DMS53 (cell line): ENCODE data around the gene LY6G6D.
"Not testable (repeated sequence)": the region's sequence is repeated elsewhere in the genome, so short reads cannot be mapped to it uniquely, and the experiment has no call there.

Experiments
- DNase-seq: peaks from one replicate; lab custom pipeline; 2025; lab: John Stamatoyannopoulos, UW

LY6G6D gene

GRCh38 chr6:31692353-31692752 lies 22.8 kb upstream of the LY6G6D start:
- DNase-seq: no peak

GRCh38 chr6:31692886-31693285 lies 22.3 kb upstream of the LY6G6D start:
- DNase-seq: no peak

- DNase-seq: no peak
Observed at GRCh38 chr6:31693535-31693934, 21.6 kb upstream of the LY6G6D start.

GRCh38 chr6:31697555-31697954 lies 17.6 kb upstream of the LY6G6D start:
- DNase-seq: peak; percentile 17

- no peak for DNase-seq
Observed at GRCh38 chr6:31700740-31701401, 14.3 kb upstream of the LY6G6D start.

- peak; percentile 70 for DNase-seq
Observed at GRCh38 chr6:31701666-31702404, 13.3 kb upstream of the LY6G6D start.

- no peak for DNase-seq
Observed at GRCh38 chr6:31702405-31702818, 12.7 kb upstream of the LY6G6D start.

- DNase-seq: peak; percentile 99
Observed at GRCh38 chr6:31702819-31703716, 12.1 kb upstream of the LY6G6D start, which contains the start of gene ABHD16A. Gene ABHD16A (minus strand): TSS chr6:31703324. CDS start chr6:31703281, 43 bp downstream.

GRCh38 chr6:31705931-31706330 lies 9.2 kb upstream of the LY6G6D start:
- DNase-seq: no peak

GRCh38 chr6:31706599-31706998 lies 8.5 kb upstream of the LY6G6D start, which contains the start of gene LY6G6F:
Gene LY6G6F (plus strand): TSS chr6:31706866. CDS start chr6:31706907, 41 bp downstream.
- DNase-seq: no peak

- no peak for DNase-seq
Observed at GRCh38 chr6:31707701-31708100, 7.4 kb upstream of the LY6G6D start.

GRCh38 chr6:31708224-31708623 lies 6.9 kb upstream of the LY6G6D start:
- DNase-seq: no peak

GRCh38 chr6:31709157-31709556 lies 6.0 kb upstream of the LY6G6D start:
- DNase-seq: not testable (repeated sequence)

- DNase-seq: no peak
Observed at GRCh38 chr6:31710523-31711219, 4.5 kb upstream of the LY6G6D start.

GRCh38 chr6:31711233-31711632 lies 3.9 kb upstream of the LY6G6D start:
- DNase-seq: no peak

- peak; percentile 46 for DNase-seq
Observed at GRCh38 chr6:31712296-31712695, 2.9 kb upstream of the LY6G6D start.

- DNase-seq: no peak
Observed at GRCh38 chr6:31713465-31713864, 1.7 kb upstream of the LY6G6D start.

GRCh38 chr6:31713991-31714684 lies 1.0 kb upstream of the LY6G6D start:
- no peak for DNase-seq

GRCh38 chr6:31717499-31718222 lies 2.5 kb downstream of the LY6G6D start:
- peak; percentile 34 for DNase-seq

GRCh38 chr6:31718265-31718664 lies 3.1 kb downstream of the LY6G6D start:
- DNase-seq: peak; percentile 93
